DOHH2 (cell line): ENCODE data around the gene TTYH2.

ENCODE experiments used
- H3F3A ChIP-seq: fragments of 200-600 bp; sonication (generic), shearing (Covaris generic); 2 replicates; pipeline ENCODE4 v1.6.0; 2016; ENCODE audit warnings: antibody characterized with exemption, mild to moderate bottlenecking; ENCODE audit not compliant: control insufficient read depth, insufficient read depth
- H3K27ac ChIP-seq: fragments of 200-600 bp; sonication (generic); 2 replicates; pipeline ENCODE4 v1.5.1; 2014; ENCODE audit warnings: low read depth, mild to moderate bottlenecking, low read length, moderate library complexity
- H3K27me3 ChIP-seq: fragments of 200-600 bp; sonication (generic); 2 replicates; pipeline ENCODE4 v1.6.1; 2014; ENCODE audit warnings: mild to moderate bottlenecking, low read length, mixed read lengths; ENCODE audit not compliant: control insufficient read depth
- H3K36me3 ChIP-seq: fragments of 200-600 bp; sonication (generic); 2 replicates; pipeline ENCODE4 v1.6.1; 2014; ENCODE audit warnings: mild to moderate bottlenecking, low read length, moderate library complexity, mixed read lengths; ENCODE audit not compliant: control insufficient read depth
- H3K4me1 ChIP-seq: fragments of 200-600 bp; sonication (generic); 2 replicates; pipeline ENCODE4 v1.6.1; 2014; ENCODE audit warnings: mild to moderate bottlenecking, low read length, mixed read lengths; ENCODE audit not compliant: control insufficient read depth
- H3K4me2 ChIP-seq: fragments of 200-600 bp; sonication (generic); 2 replicates; pipeline ENCODE4 v1.6.0; 2014; ENCODE audit warnings: mild to moderate bottlenecking, low read length, moderate library complexity
- H3K4me3 ChIP-seq: fragments of 200-600 bp; sonication (generic); 2 replicates; pipeline ENCODE4 v1.5.1; 2014; ENCODE audit warnings: mild to moderate bottlenecking, low read length, mixed read lengths
- H3K79me2 ChIP-seq: fragments of 200-600 bp; sonication (generic); 2 replicates; pipeline ENCODE4 v1.6.1; 2014; ENCODE audit warnings: mild to moderate bottlenecking, low read length, mixed read lengths; ENCODE audit not compliant: control insufficient read depth
- H3K9me2 ChIP-seq: fragments of 200-600 bp; sonication (generic); replicated peaks from 2 replicates; pipeline ENCODE4 v1.6.1; 2014; ENCODE audit warnings: mild to moderate bottlenecking, low read length, mixed read lengths; ENCODE audit not compliant: control insufficient read depth
- H3K9me3 ChIP-seq: fragments of 200-600 bp; sonication (generic); 2 replicates; pipeline ENCODE4 v1.6.1; 2014; ENCODE audit warnings: antibody characterized with exemption, low read length, mixed read lengths; ENCODE audit not compliant: control insufficient read depth, insufficient read depth
- H4K20me1 ChIP-seq: fragments of 200-600 bp; sonication (generic); 2 replicates; pipeline ENCODE4 v1.6.0; 2014; ENCODE audit warnings: low read depth, mild to moderate bottlenecking, antibody characterized with exemption, low read length, moderate library complexity; ENCODE audit not compliant: control insufficient read depth, insufficient read depth
- CTCF ChIP-seq: fragments of 200-600 bp; sonication (generic); IDR thresholded peaks from one replicate; pipeline ENCODE4 v1.5.1; 2014; ENCODE audit warnings: antibody characterized with exemption, mild to moderate bottlenecking, low read depth, low read length; ENCODE audit not compliant: poor library complexity, severe bottlenecking
- EZH2phosphoT487 ChIP-seq: fragments of 200-600 bp; sonication (generic); IDR thresholded peaks from 2 replicates; pipeline ENCODE4 v1.6.1; 2017; ENCODE audit warnings: borderline replicate concordance, mild to moderate bottlenecking, antibody characterized with exemption, low read length, moderate library complexity, mixed read lengths

TTYH2 gene

GRCh38 chr17:74201948-74202347, 11.4 kb upstream of the TTYH2 start:
- no peaks in the 10 kb centered on the region for H3K9me2 ChIP-seq
- peaks cover 34% of the 10 kb centered on the region for H3K36me3 ChIP-seq
- H3K4me3 ChIP-seq = no peak overlapping the region
- peaks cover 18% of the 10 kb centered on the region for H4K20me1 ChIP-seq
- peaks cover 26% of the 10 kb centered on the region for H3K4me1 ChIP-seq
- H3F3A ChIP-seq = peaks cover 25% of the 10 kb centered on the region
- peaks cover 35% of the 10 kb centered on the region for H3K79me2 ChIP-seq
- H3K9me3 ChIP-seq = no peaks in the 10 kb centered on the region
- H3K4me2 ChIP-seq = no peak overlapping the region
- H3K27ac ChIP-seq = no peak overlapping the region
- TF ChIP-seq CTCF (no peak), EZH2phosphoT487 (no peak)
- peaks cover 43% of the 10 kb centered on the region for H3K27me3 ChIP-seq

GRCh38 chr17:74202938-74203337, 10.4 kb upstream of the TTYH2 start:
- peak overlapping the region; percentile 46 for H3K4me2 ChIP-seq

GRCh38 chr17:74203439-74204240, 9.7 kb upstream of the TTYH2 start, which contains the start of gene RPL38:
RPL38 (plus strand) TSS chr17:74203678; CDS start chr17:74203956, 278 bp downstream.
- peaks cover 51% of the 10 kb centered on the region for H3K79me2 ChIP-seq
- peaks cover 25% of the 10 kb centered on the region for H4K20me1 ChIP-seq
- H3K4me1 ChIP-seq = peaks cover 38% of the 10 kb centered on the region
- peaks cover 51% of the 10 kb centered on the region for H3K36me3 ChIP-seq
- TF ChIP-seq EZH2phosphoT487 = no peak
- TF ChIP-seq CTCF = peak; percentile 93
- H3K27ac ChIP-seq = peak within 1 kb of the TSS; percentile 70
- no peaks in the 10 kb centered on the region for H3K9me3 ChIP-seq
- peaks cover 29% of the 10 kb centered on the region for H3K27me3 ChIP-seq
- H3K4me2 ChIP-seq = peak within 1 kb of the TSS; percentile 73
- H3K4me3 ChIP-seq = peak within 1 kb of the TSS; percentile 97
- peaks cover 41% of the 10 kb centered on the region for H3F3A ChIP-seq
- H3K9me2 ChIP-seq = no peaks in the 10 kb centered on the region

More at GRCh38 chr17:74202938-74203337, 10.4 kb upstream of the TTYH2 start:
- Histone ChIP-seq H4K20me1 (peaks cover 24% of the 10 kb centered on the region), H3K36me3 (peaks cover 44% of the 10 kb centered on the region), H3K79me2 (peaks cover 45% of the 10 kb centered on the region), H3F3A (peaks cover 34% of the 10 kb centered on the region), H3K4me1 (peaks cover 32% of the 10 kb centered on the region), H3K27me3 (peaks cover 35% of the 10 kb centered on the region), H3K9me2 (no peaks in the 10 kb centered on the region), H3K9me3 (no peaks in the 10 kb centered on the region), H3K27ac (no peak overlapping the region), H3K4me3 (peak overlapping the region; percentile 97)
- no peak for TF ChIP-seq CTCF
- no peak for TF ChIP-seq EZH2phosphoT487
